Activated CD4-positive, alpha-beta T cell treated with anti-CD3 and anti-CD28 coated beads for 1 hour (primary cell): ENCODE measurements around the gene TCTN2.

Experiments
- DNase-seq: peaks from one replicate; pipeline ENCODE4 v3.0.0-alpha.2; 2020

Gene TCTN2

DNA sequence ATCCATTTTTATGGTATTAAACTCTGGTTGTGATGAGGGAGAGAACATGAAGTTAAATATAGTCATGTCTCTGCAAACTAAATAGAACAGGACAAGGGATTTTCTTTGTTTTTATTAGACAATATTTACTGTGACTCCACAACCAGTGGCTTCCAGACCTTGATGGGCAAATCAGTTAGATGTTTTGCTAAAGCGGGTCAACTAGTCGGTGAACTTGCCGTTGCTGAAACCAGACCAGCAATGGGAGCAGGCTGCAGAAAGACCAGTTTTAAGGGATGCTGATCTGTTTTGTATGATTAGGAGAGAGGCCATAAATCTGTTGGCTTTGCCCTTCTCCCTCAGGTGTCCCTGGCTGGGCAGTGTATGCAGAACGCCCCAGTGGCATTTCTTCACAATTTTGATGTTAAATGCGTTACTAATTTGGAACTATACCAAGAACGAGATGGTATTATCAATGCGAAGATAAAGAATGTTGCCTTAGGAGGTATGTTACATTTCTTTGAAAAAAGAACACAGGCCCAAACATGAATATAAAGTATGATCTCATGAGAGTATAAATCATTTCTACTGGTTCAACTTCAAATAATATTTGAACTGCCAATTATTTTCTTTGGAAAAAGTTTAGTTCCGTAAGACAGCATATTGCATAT, 19.4 kb downstream of the TCTN2 start:
- no peak for DNase-seq

DNA sequence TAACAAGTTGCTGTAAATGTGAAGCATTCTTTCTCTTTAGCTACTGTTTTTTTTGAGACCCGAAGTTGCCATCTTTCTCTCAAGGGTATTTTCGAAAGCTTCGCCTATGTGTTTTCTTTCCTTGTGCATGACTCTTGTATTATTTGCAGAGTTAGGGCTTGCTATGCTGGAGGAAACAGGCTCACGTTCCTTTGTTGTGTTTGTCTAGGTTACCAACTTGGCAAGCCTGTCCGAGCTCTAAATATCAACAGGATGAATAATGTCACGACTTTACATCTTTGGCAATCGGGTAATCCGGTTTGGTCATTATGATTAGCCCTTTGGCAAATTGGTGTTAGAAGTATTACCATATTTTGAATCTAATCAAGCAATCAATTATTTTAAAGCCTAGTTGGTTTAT, 25.3 kb downstream of the TCTN2 start:
- DNase-seq = no peak

GRCh38 chr12:123696646-123697045, 25.7 kb downstream of the TCTN2 start:
- DNase-seq = no peak

GRCh38 chr12:123705935-123706334, 35.0 kb downstream of the TCTN2 start:
- DNase-seq = no peak

GRCh38 chr12:123707466-123707865, 36.6 kb downstream of the TCTN2 start:
- no peak for DNase-seq

- no peak for DNase-seq
Observed at GRCh38 chr12:123712780-123713319, 41.9 kb downstream of the TCTN2 start.

GRCh38 chr12:123713398-123713797, 42.5 kb downstream of the TCTN2 start:
- DNase-seq = no peak

- no peak for DNase-seq
Observed at GRCh38 chr12:123713823-123714585, 43.1 kb downstream of the TCTN2 start.

DNA sequence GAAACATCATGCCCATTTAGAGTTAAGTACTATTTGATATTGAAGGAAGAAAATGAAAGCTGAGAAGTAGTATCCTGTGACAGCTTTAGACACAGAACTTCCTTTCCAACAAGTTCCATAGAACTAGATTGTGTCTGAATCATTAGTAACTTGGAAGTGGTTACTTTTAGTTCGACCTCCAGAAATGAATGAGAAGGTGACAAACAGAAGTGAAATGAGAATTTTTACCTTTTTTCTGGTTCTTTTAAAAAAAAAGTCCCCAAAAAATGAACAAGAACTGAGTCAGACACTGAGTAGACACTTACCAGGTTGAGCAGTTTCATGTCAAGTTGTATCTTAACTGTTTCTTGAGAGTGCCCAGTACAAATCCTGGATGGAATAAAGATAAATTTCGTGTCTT, 44.3 kb downstream of the TCTN2 start:
- DNase-seq = no peak

- no peak for DNase-seq
Observed at GRCh38 chr12:123717350-123717749, 46.4 kb downstream of the TCTN2 start.

DNA sequence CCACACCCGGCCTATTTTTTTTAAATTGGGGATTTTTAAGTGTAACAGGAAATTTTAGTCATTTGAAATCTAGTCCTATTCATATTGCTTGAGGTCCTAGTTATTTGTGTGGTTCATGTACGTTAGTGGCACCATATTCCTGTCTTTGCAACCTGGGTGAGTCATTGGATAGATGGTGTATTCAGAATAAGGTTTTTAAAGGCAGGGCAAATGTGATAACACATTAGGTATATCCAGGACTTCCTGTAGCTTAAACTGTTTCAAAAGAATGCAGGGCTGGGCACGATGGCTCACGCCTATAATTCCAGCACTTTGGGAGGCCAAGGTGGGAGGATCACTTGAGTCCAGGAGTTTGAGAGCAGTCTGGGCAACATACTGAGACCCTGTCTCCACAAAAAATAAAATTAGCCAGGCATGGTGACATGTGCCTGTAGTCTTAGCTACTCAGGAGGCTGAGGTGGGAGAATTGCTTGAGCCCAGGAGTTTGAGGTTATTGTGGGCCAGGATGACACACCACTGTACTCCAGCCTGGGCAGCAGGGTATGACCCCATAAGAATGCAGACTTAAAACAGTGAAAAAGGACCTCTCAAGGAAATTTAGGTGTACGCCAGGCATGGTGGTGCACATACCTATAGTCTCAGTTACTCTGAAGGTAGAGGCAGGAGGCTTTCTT, 49.4 kb downstream of the TCTN2 start:
- DNase-seq = no peak

DNA sequence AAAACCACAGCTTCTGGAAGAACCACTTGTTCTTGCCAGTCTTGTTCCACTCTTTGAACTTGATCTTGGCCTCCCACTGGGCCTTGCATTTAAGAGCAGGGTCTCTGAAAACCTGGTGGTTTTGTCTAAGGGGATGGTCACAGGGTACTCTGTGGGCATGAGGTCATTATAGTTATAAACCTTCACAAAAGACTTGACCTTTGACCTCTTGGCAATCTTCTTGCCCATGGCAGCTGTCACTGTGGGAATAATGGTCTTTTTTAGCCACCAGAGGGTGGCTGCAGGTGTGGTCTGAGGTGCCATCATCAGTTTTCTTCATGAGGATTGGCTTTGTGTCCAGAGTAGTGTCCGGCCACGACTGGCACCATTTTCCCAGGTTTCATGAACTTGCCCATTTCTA, 50.3 kb downstream of the TCTN2 start:
- no peak for DNase-seq

DNA sequence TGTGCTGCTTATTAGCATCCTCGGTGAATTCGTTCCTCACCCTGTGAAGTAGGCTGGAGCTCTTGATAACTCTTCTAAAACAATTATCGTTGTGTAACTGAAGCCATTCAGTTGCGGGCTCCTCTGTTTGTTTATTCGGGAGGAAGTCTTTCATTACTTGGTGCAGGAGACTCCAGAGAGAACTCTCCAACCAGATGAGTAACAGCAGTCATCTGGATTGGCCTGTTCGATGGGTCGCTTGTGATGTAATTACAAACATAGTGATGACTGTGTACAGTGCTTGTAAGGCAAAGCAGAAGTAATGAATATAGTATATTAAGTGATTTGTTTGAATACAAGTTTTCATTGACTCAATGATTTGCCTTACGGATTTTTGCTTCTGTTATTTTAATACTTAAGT, 52.1 kb downstream of the TCTN2 start:
- DNase-seq = no peak

GRCh38 chr12:123723765-123724164, 52.9 kb downstream of the TCTN2 start:
- DNase-seq = no peak

DNA sequence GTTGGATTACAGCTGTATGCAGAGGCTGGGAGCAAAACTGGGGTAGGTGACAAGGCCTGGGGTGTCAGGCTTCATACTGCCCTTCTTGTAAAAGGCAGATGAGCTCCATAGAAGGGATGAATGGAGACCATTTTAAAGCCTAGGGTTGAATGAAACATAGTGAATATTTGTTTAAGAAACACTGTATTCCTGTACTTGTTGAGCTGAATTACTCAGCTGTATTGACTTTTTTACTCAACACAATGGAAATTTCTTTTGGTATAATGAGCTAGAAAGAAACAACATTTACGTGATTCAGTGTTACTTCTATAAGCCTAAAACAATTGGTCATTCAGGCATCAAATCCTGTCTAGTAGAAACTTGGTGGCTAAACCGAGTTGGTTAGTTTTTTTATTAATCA, 55.3 kb downstream of the TCTN2 start:
- no peak for DNase-seq

DNA sequence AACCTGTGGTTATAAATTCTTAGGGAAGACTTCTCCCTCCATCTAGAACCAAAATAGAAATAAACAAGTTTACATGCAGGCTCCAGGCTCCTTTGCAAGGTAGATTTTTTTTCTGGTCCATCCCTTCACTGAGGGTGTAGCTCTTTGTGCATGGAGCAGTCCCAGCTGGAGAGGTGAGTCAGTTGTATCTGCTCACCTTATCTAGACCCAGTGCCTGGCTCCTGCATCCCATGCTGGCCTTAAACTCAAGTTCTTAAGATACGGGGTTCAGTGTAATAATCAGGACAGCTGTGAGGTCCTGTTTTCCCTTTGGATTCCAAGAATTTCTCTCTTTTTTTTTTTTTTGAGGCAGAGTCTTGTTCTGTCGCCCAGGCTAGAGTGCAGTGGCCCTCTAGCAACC, 56.0 kb downstream of the TCTN2 start:
- no peak for DNase-seq

DNA sequence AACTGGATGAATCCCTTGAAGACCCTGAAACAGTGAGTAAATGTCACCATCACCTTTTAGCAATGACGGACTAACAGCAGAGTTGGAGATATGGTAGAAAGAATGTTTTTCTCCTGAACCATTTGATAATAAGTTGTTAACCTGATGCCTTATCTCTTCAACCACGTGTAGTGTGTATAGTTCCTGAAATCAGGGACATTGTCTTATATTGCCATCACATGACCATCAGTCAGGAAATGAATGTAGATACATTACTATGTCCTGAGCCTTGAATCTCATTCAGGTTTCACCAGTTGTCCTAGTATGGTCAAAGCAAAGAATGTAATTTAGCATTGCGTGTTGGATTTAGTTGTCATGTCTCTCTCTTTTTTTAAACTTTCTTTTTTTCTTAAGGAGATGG, 57.0 kb downstream of the TCTN2 start:
- no peak for DNase-seq

- DNase-seq = no peak
Observed at GRCh38 chr12:123731596-123731995, 60.7 kb downstream of the TCTN2 start.

- DNase-seq = no peak
Observed at GRCh38 chr12:123732251-123732650, 61.3 kb downstream of the TCTN2 start.

- no peak for DNase-seq
Observed at GRCh38 chr12:123733229-123733628, 62.3 kb downstream of the TCTN2 start.

DNA sequence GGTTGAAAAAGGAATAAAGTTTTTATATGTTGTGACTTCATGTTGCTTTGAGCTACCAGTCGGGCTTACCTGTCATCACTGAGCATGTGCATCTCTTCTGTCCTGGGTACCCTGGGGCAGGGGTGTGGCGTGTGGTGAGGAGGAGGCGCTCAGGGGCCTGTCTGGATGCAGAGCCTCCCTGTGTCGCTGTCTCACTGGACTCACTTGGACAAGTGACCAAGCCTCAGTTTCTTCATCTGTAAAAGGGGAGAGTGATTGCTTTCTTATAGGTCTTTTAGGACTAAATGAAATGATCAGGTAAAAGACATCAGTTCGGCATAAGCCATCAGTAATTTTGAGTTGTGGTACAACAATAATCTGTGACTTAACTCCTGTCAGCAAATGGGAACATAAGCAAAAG, 63.4 kb downstream of the TCTN2 start:
- DNase-seq = no peak

GRCh38 chr12:123741937-123742572, 71.1 kb downstream of the TCTN2 start:
- no peak for DNase-seq

GRCh38 chr12:123743002-123743401, 72.1 kb downstream of the TCTN2 start:
- no peak for DNase-seq
